Keratinocyte (primary cell): ENCODE measurements around the gene ADSL. TPM values are rescaled to one million over a fixed set of nuclear protein-coding genes. Genes with fewer than 3 reads are reported as not detected.

Experiments used
- DNase-seq: peaks from one replicate; pipeline ENCODE4 v3.0.0-alpha.2; 2011; ENCODE audit warnings: low read depth, missing footprints, low spot score
- FAIRE-seq: peaks from 2 replicates; lab custom pipeline; 2011; peaks lifted over from hg19 to GRCh38; lab: Jason Lieb, UNC
- H2AFZ ChIP-seq: 2 replicates; pipeline ENCODE4 v1.6.0; 2012; ENCODE audit warnings: low read length, control low read depth, inconsistent platforms; ENCODE audit not compliant: control insufficient read depth
- H3K27ac ChIP-seq: 2 replicates; pipeline ENCODE4 v1.5.1; 2011; ENCODE audit warnings: low read length; ENCODE audit not compliant: control insufficient read depth, insufficient read depth
- H3K27me3 ChIP-seq: 3 replicates; pipeline ENCODE4 v1.6.0; 2011; ENCODE audit warnings: low read length; ENCODE audit not compliant: control insufficient read depth, insufficient read depth; ENCODE audit errors: extremely low read depth
- H3K36me3 ChIP-seq, 2 experiments: 2 replicates in 1 of 2; 3 replicates in 1 of 2; pipeline ENCODE4 v1.5.1; 2011; ENCODE audit warnings: low read length in 2 of 2, mild to moderate bottlenecking in 1 of 2; ENCODE audit not compliant: control insufficient read depth in 2 of 2, insufficient read depth in 2 of 2; ENCODE audit errors: extremely low read depth in 1 of 2
- H3K4me1 ChIP-seq: 3 replicates; pipeline ENCODE4 v1.5.1; 2011; ENCODE audit warnings: low read length; ENCODE audit not compliant: control insufficient read depth, insufficient read depth; ENCODE audit errors: extremely low read depth
- H3K4me2 ChIP-seq: 3 replicates; pipeline ENCODE4 v1.6.0; 2011; ENCODE audit warnings: low read depth, low read length; ENCODE audit not compliant: control insufficient read depth, insufficient read depth; ENCODE audit errors: extremely low read depth
- H3K4me3 ChIP-seq, 3 experiments: fragments of 200-600 bp in 1 of 3; sonication (generic) in 1 of 3; 2 replicates in 2 of 3; 3 replicates in 1 of 3; pipeline ENCODE4 v1.5.1; 2011 to 2016; ENCODE audit warnings: low read length in 3 of 3, mild to moderate bottlenecking in 3 of 3, control low read depth in 2 of 3, inconsistent platforms in 1 of 3, low read depth in 1 of 3, mixed read lengths in 1 of 3, mixed run types in 1 of 3, moderate library complexity in 1 of 3; ENCODE audit not compliant: control insufficient read depth in 2 of 3, insufficient read depth in 2 of 3; ENCODE audit errors: extremely low read depth in 1 of 3
- H3K79me2 ChIP-seq: 2 replicates; pipeline ENCODE4 v1.6.0; 2012; ENCODE audit warnings: low read length; ENCODE audit not compliant: control insufficient read depth, insufficient read depth
- H3K9ac ChIP-seq: 3 replicates; pipeline ENCODE4 v1.6.0; 2011; ENCODE audit warnings: low read length; ENCODE audit not compliant: control insufficient read depth, insufficient read depth; ENCODE audit errors: extremely low read depth
- H3K9me1 ChIP-seq: 3 replicates; pipeline ENCODE4 v1.6.0; 2011; ENCODE audit warnings: low read length; ENCODE audit not compliant: control insufficient read depth, insufficient read depth; ENCODE audit errors: extremely low read depth
- H3K9me3 ChIP-seq: 2 replicates; pipeline ENCODE4 v1.5.1; 2012; ENCODE audit warnings: low read depth, low read length; ENCODE audit not compliant: control insufficient read depth
- H4K20me1 ChIP-seq: 3 replicates; pipeline ENCODE4 v1.6.0; 2011; ENCODE audit warnings: low read length; ENCODE audit not compliant: control insufficient read depth, insufficient read depth; ENCODE audit errors: extremely low read depth
- CTCF ChIP-seq, 3 experiments: IDR thresholded peaks in 1 of 3; conservative IDR thresholded peaks in 1 of 3; optimal IDR thresholded peaks in 1 of 3; 2 replicates in 2 of 3; 3 replicates in 1 of 3; pipeline versions ENCODE3 to v1.5.1; 2011; ENCODE audit warnings: low read length in 3 of 3, mild to moderate bottlenecking in 3 of 3, moderate library complexity in 2 of 3, control low read depth in 1 of 3, inconsistent platforms in 1 of 3; ENCODE audit not compliant: insufficient read depth in 2 of 3; ENCODE audit errors: extremely low read depth in 1 of 3
- EZH2 ChIP-seq: IDR thresholded peaks from one replicate; pipeline ENCODE4 v1.6.1; 2012; ENCODE audit warnings: inconsistent platforms, mild to moderate bottlenecking, low read length, moderate library complexity
- dilution Hi-C: fragments of 300-500 bp; cut with MboI; formaldehyde crosslinking; loops from one replicate; pipeline ENCODE4 v1.7.0; 2020; ENCODE audit warnings: low sequenced_read_pairs; ENCODE audit not compliant: extremely low pct_ligation_motif_present
- polyA plus RNA-seq, 5 experiments: library from polyadenylated mRNA; depleted of rRNA in 3 of 5; stranded (reverse) in 3 of 5; stranded (forward) in 1 of 5; unstranded in 1 of 5; fragments of >200 nt; gene quantifications; 1 replicate in 1 of 5; 2 replicates in 3 of 5; 3 replicates in 1 of 5; pipeline versions ENCODE4 v1.2.1 to v1.2.3, GENCODE V29; 2011 to 2012; ENCODE audit warnings: missing spikeins in 2 of 5, low read depth in 1 of 5, low replicate concordance in 1 of 5

Gene ADSL
- polyA plus RNA-seq, 1 donor (not counting 4 experiments of a cell fraction or from before 2014, with no cell fraction given): 96.1 TPM

- peaks cover 38 to 42% of the 10 kb centered on the region in 2 experiments for H3K36me3 ChIP-seq
- no peak overlapping the region for H3K9ac ChIP-seq
- H3K27ac ChIP-seq: no peak overlapping the region
- no peaks in the 10 kb centered on the region for H3K79me2 ChIP-seq
- H3K27me3 ChIP-seq: no peaks in the 10 kb centered on the region
- H3K9me3 ChIP-seq: no peaks in the 10 kb centered on the region
- DNase-seq: no peak
- no peak overlapping the region for H3K4me3 ChIP-seq
- H2AFZ ChIP-seq: no peak overlapping the region
- no peaks in the 10 kb centered on the region for H4K20me1 ChIP-seq
- H3K4me2 ChIP-seq: no peak overlapping the region
- no peak for FAIRE-seq
- H3K9me1 ChIP-seq: no peaks in the 10 kb centered on the region
- TF ChIP-seq CTCF (optimal IDR thresholded peaks at IDR 0.05 in 1 of 3, IDR thresholded peaks at IDR 0.05 in 1 of 3, conservative IDR thresholded peaks at IDR 0.05 in 1 of 3; ENCODE audit: extremely low read depth in 1 of 3, insufficient read depth in 2 of 3, low read length in 3 of 3): no peak
- TF ChIP-seq EZH2: no peak
- dilution Hi-C loops: no loop called here
- H3K4me1 ChIP-seq: peaks cover 25% of the 10 kb centered on the region
Observed at GRCh38 chr22:40413873-40414272, 67.6 kb downstream of the ADSL start.

- TF ChIP-seq CTCF (optimal IDR thresholded peaks at IDR 0.05 in 1 of 3, IDR thresholded peaks at IDR 0.05 in 1 of 3, conservative IDR thresholded peaks at IDR 0.05 in 1 of 3; ENCODE audit: extremely low read depth in 1 of 3, insufficient read depth in 2 of 3, low read length in 3 of 3) (no peak), EZH2 (no peak)
- Histone ChIP-seq H3K79me2 (no peaks in the 10 kb centered on the region), H3K27ac (no peak overlapping the region), H3K36me3 (peaks cover 39 to 42% of the 10 kb centered on the region in 2 experiments), H3K4me1 (peaks cover 25% of the 10 kb centered on the region), H3K4me2 (no peak overlapping the region), H3K27me3 (no peaks in the 10 kb centered on the region), H3K9me3 (no peaks in the 10 kb centered on the region), H3K9me1 (no peaks in the 10 kb centered on the region), H4K20me1 (no peaks in the 10 kb centered on the region), H3K9ac (no peak overlapping the region), H2AFZ (no peak overlapping the region), H3K4me3 (no peak overlapping the region)
- dilution Hi-C loops: no loop called here
- no peak for DNase-seq
- peak; percentile 88 for FAIRE-seq
Observed at GRCh38 chr22:40414311-40414710, 68.0 kb downstream of the ADSL start.
